GM21367 (cell line): Measurements from ENCODE around the gene TMED9.
A peak's percentile ranks its signal among the peaks of the same experiment; 100 is the strongest.

Experiments
- ATAC-seq: cut with Tn5 transposase; IDR thresholded peaks from one replicate; pipeline ENCODE4 v1.9.1; 2021; ENCODE audit not compliant: unreplicated experiment

The TMED9 gene

GRCh38 chr5:177576169-177576568 is 15.8 kb upstream of the TMED9 start:
- no peak for ATAC-seq

GRCh38 chr5:177578316-177578715 is 13.7 kb upstream of the TMED9 start:
- ATAC-seq: no peak

GRCh38 chr5:177588413-177588909 is 3.5 kb upstream of the TMED9 start:
- no peak for ATAC-seq

- no peak for ATAC-seq
Measured at GRCh38 chr5:177590406-177590805, 1.6 kb upstream of the TMED9 start.

GRCh38 chr5:177591690-177592009 is 353 bp upstream of the TMED9 start:
- no peak for ATAC-seq

- no peak for ATAC-seq
Measured at GRCh38 chr5:177592905-177593304, 902 bp downstream of the TMED9 start.

- ATAC-seq: no peak
Measured at GRCh38 chr5:177593511-177593910, 1.5 kb downstream of the TMED9 start.

GRCh38 chr5:177594071-177594470 is 2.1 kb downstream of the TMED9 start:
- ATAC-seq: no peak

- no peak for ATAC-seq
Measured at GRCh38 chr5:177595026-177595585, 3.1 kb downstream of the TMED9 start.

GRCh38 chr5:177595991-177596774 is 4.2 kb downstream of the TMED9 start:
- ATAC-seq: no peak

- no peak for ATAC-seq
Measured at GRCh38 chr5:177596775-177597238, 4.8 kb downstream of the TMED9 start.

GRCh38 chr5:177598477-177598876 is 6.5 kb downstream of the TMED9 start:
- no peak for ATAC-seq

- peak; percentile 78 for ATAC-seq
Measured at GRCh38 chr5:177599731-177600507, 7.9 kb downstream of the TMED9 start, which contains the start of gene B4GALT7. TSS of gene B4GALT7 (plus strand) at chr5:177600132. CDS start at chr5:177600211, 79 bp downstream.

- no peak for ATAC-seq
Measured at GRCh38 chr5:177600508-177601018, 8.6 kb downstream of the TMED9 start.

- ATAC-seq: no peak
Measured at GRCh38 chr5:177601126-177601525, 9.1 kb downstream of the TMED9 start.

- ATAC-seq: no peak
Measured at GRCh38 chr5:177601577-177602457, 9.8 kb downstream of the TMED9 start.

- no peak for ATAC-seq
Measured at GRCh38 chr5:177602458-177602830, 10.4 kb downstream of the TMED9 start.

GRCh38 chr5:177603631-177604030 is 11.6 kb downstream of the TMED9 start:
- ATAC-seq: no peak

GRCh38 chr5:177604116-177604521 is 12.1 kb downstream of the TMED9 start:
- ATAC-seq: no peak

- no peak for ATAC-seq
Measured at GRCh38 chr5:177604656-177605055, 12.7 kb downstream of the TMED9 start.

- ATAC-seq: no peak
Measured at GRCh38 chr5:177605078-177605477, 13.1 kb downstream of the TMED9 start.
